ENCODE results near the gene DENND1A. TPM values are rescaled to one million over a fixed set of nuclear protein-coding genes. Genes with fewer than 3 reads are reported as not detected.

Gene DENND1A
- total RNA-seq, 1 donor, result 56.8 TPM

- peak in 2 of 3 donors; percentile 3 to 12 for DNase-seq (ENCODE audit: low read depth in 2 of 3, low spot score in 2 of 3)
Observed at GRCh38 chr9:123868002-123868401, 61.9 kb downstream of the DENND1A start.

- DNase-seq (ENCODE audit: low read depth in 2 of 3, low spot score in 2 of 3), result peak in 2 of 3 donors; percentile 26 to 80
Observed at GRCh38 chr9:123867034-123867433, 62.9 kb downstream of the DENND1A start.

GRCh38 chr9:123866497-123866896 is 63.4 kb downstream of the DENND1A start:
- DNase-seq (ENCODE audit: low read depth in 2 of 3, low spot score in 2 of 3), result peak in 2 of 3 donors; percentile 6 to 33

GRCh38 chr9:123865226-123866000 is 64.5 kb downstream of the DENND1A start:
- DNase-seq (ENCODE audit: low read depth in 2 of 3, low spot score in 2 of 3), result no peak

- DNase-seq (ENCODE audit: low read depth in 2 of 3, low spot score in 2 of 3), result no peak
Observed at GRCh38 chr9:123864251-123864650, 65.7 kb downstream of the DENND1A start.

GRCh38 chr9:123863164-123863855 is 66.6 kb downstream of the DENND1A start:
- no peak for DNase-seq (ENCODE audit: low read depth in 2 of 3, low spot score in 2 of 3)

- DNase-seq (ENCODE audit: low read depth in 2 of 3, low spot score in 2 of 3), result no peak
Observed at GRCh38 chr9:123861756-123862120, 68.2 kb downstream of the DENND1A start.

GRCh38 chr9:123861086-123861755 is 68.7 kb downstream of the DENND1A start:
- no peak for DNase-seq (ENCODE audit: low read depth in 2 of 3, low spot score in 2 of 3)

- no peak for DNase-seq (ENCODE audit: low read depth in 2 of 3, low spot score in 2 of 3)
Observed at GRCh38 chr9:123860603-123861002, 69.3 kb downstream of the DENND1A start.

- no peak for DNase-seq (ENCODE audit: low read depth in 2 of 3, low spot score in 2 of 3)
Observed at GRCh38 chr9:123852403-123852802, 77.5 kb downstream of the DENND1A start.

- DNase-seq (ENCODE audit: low read depth in 2 of 3, low spot score in 2 of 3), result no peak
Observed at GRCh38 chr9:123851851-123852250, 78.1 kb downstream of the DENND1A start.

- DNase-seq (ENCODE audit: low read depth in 2 of 3, low spot score in 2 of 3), result no peak
Observed at GRCh38 chr9:123848447-123849085, 81.4 kb downstream of the DENND1A start.

- DNase-seq (ENCODE audit: low read depth in 2 of 3, low spot score in 2 of 3), result no peak
Observed at GRCh38 chr9:123846966-123847365, 83.0 kb downstream of the DENND1A start.

GRCh38 chr9:123843703-123844102 is 86.2 kb downstream of the DENND1A start:
- DNase-seq (ENCODE audit: low read depth in 2 of 3, low spot score in 2 of 3), result no peak

- no peak for DNase-seq (ENCODE audit: low read depth in 2 of 3, low spot score in 2 of 3)
Observed at GRCh38 chr9:123835821-123836220, 94.1 kb downstream of the DENND1A start.

GRCh38 chr9:123834889-123835562 is 94.9 kb downstream of the DENND1A start:
- DNase-seq (ENCODE audit: low read depth in 2 of 3, low spot score in 2 of 3), result peak in 2 of 3 donors; percentile 43 to 72

- DNase-seq (ENCODE audit: low read depth in 2 of 3, low spot score in 2 of 3), result no peak
Observed at GRCh38 chr9:123834218-123834888, 95.6 kb downstream of the DENND1A start.

- no peak for DNase-seq (ENCODE audit: low read depth in 2 of 3, low spot score in 2 of 3)
Observed at GRCh38 chr9:123832858-123833650, 96.9 kb downstream of the DENND1A start.

- no peak for DNase-seq (ENCODE audit: low read depth in 2 of 3, low spot score in 2 of 3)
Observed at GRCh38 chr9:123832176-123832575, 97.8 kb downstream of the DENND1A start.
